HepG2 (cell line): ENCODE results near the gene TAB3. TPM values are rescaled to one million over a fixed set of nuclear protein-coding genes. Genes with fewer than 3 reads are reported as not detected.

Experiments used
- ATAC-seq: fragments of 200-7000 bp; cut with Tn5 transposase; 3 replicates; pipeline ENCODE4 v1.9.1; 2020; ENCODE audit warnings: mild to moderate bottlenecking, moderate library complexity
- BruUV-seq: library from RNA; stranded (reverse); fragments of 400-500 nt; replicated peaks from 2 replicates; lab custom pipeline; 2021; lab: Mats Ljungman, UMichigan
- CTCF ChIA-PET: fragments of 300-600 bp; formaldehyde crosslinking; extraction: SDS; loops from one replicate; lab custom pipeline; 2021; ENCODE audit warnings: low total read pairs, inconsistent platforms, low intra/inter-chr PET ratio; lab: Yijun Ruan, JAX
- POLR2A ChIA-PET: fragments of 350-600 bp; sonication (Branson Sonifier 250); formaldehyde crosslinking; loops from one replicate; lab custom pipeline; 2020; ENCODE audit warnings: antibody characterized with exemption, inconsistent platforms; lab: Yijun Ruan, JAX
- DNase-seq: peaks from one replicate; pipeline ENCODE4 v3.0.0-alpha.2; 2015; ENCODE audit warnings: low spot score
- FAIRE-seq: peaks from 3 replicates; lab custom pipeline; 2011; peaks lifted over from hg19 to GRCh38; lab: Jason Lieb, UNC
- H2AFZ ChIP-seq: one replicate; pipeline ENCODE4 v1.6.1; 2011; ENCODE audit warnings: low read length, inconsistent platforms
- H3K27ac ChIP-seq: fragments of 300-600 bp; 3 replicates; pipeline ENCODE4 v1.8.0; 2011; ENCODE audit warnings: mixed run types, mild to moderate bottlenecking, mixed read lengths, low read length, inconsistent platforms; ENCODE audit not compliant: insufficient read depth; ENCODE audit errors: extremely low read length
- H3K27me3 ChIP-seq, 2 experiments: fragments of 200-600 bp in 1 of 2; 2 replicates in 1 of 2; 3 replicates in 1 of 2; pipeline versions ENCODE4 v1.6.0 to v1.8.0; 2011; ENCODE audit warnings: low read length in 2 of 2, mild to moderate bottlenecking in 2 of 2, moderate library complexity in 2 of 2, inconsistent platforms in 1 of 2; ENCODE audit not compliant: insufficient read depth in 2 of 2, control insufficient read depth in 1 of 2
- H3K36me3 ChIP-seq, 2 experiments: fragments of 200-600 bp in 1 of 2; replicated peaks in 1 of 2; 2 replicates in 1 of 2; 3 replicates in 1 of 2; pipeline versions ENCODE4 v1.5.1 to v1.8.0; 2011; ENCODE audit warnings: low read length in 2 of 2, inconsistent platforms in 1 of 2; ENCODE audit not compliant: insufficient read depth in 2 of 2, control insufficient read depth in 1 of 2
- H3K4me1 ChIP-seq: 2 replicates; pipeline ENCODE4 v1.5.1; 2012; ENCODE audit warnings: low read length, inconsistent platforms; ENCODE audit not compliant: insufficient read depth
- H3K4me2 ChIP-seq: 2 replicates; pipeline ENCODE4 v1.6.0; 2011; ENCODE audit warnings: low read depth, low read length, inconsistent platforms
- H3K4me3 ChIP-seq, 3 experiments: fragments of 200-600 bp in 1 of 3; sonication (generic), shearing (Covaris generic) in 1 of 3; replicated peaks in 1 of 3; 2 replicates each; pipeline ENCODE4 v1.5.1; 2011 to 2016; ENCODE audit warnings: low read length in 3 of 3, inconsistent platforms in 2 of 3, low read depth in 2 of 3, mild to moderate bottlenecking in 2 of 3, control low read depth in 1 of 3, mixed read lengths in 1 of 3; ENCODE audit not compliant: insufficient read depth in 1 of 3
- H3K79me2 ChIP-seq: one replicate; pipeline ENCODE4 v1.6.1; 2011; ENCODE audit warnings: low read length, inconsistent platforms; ENCODE audit not compliant: insufficient read depth
- H3K9ac ChIP-seq: 2 replicates; pipeline ENCODE4 v1.6.0; 2011; ENCODE audit warnings: mild to moderate bottlenecking, low read depth, low read length, inconsistent platforms; ENCODE audit not compliant: insufficient read depth
- H3K9me3 ChIP-seq: 2 replicates; pipeline ENCODE4 v1.5.1; 2012; ENCODE audit warnings: mild to moderate bottlenecking, low read length
- H4K20me1 ChIP-seq: 2 replicates; pipeline ENCODE4 v1.6.0; 2011; ENCODE audit warnings: inconsistent platforms, mild to moderate bottlenecking, low read length, moderate library complexity; ENCODE audit not compliant: insufficient read depth
- ATF7 ChIP-seq, 2 experiments: fragments of 450-650 bp in 1 of 2; sonication (generic) in 1 of 2; formaldehyde crosslinking in 1 of 2; IDR thresholded peaks; 2 replicates each; pipeline versions ENCODE4 v1.4.0 to v1.6.1; 2016 to 2020; ENCODE audit warnings: antibody characterized with exemption in 1 of 2, mild to moderate bottlenecking in 1 of 2, missing genetic modification reagents in 1 of 2
- CCDC6 ChIP-seq: sonication (generic); formaldehyde crosslinking; IDR thresholded peaks from 2 replicates; pipeline ENCODE4 v1.8.1; 2022; ENCODE audit warnings: mild to moderate bottlenecking, missing genetic modification reagents, moderate library complexity
- ELF4 ChIP-seq: sonication (generic); formaldehyde crosslinking; IDR thresholded peaks from 2 replicates; pipeline ENCODE4 v1.5.0; 2020; ENCODE audit warnings: missing genetic modification reagents, mild to moderate bottlenecking, moderate library complexity, borderline replicate concordance
- HCFC1 ChIP-seq: fragments of 150-350 bp; IDR thresholded peaks from 2 replicates; pipeline ENCODE4 v1.6.1; 2014; ENCODE audit warnings: low read depth, low read length
- KDM2A ChIP-seq: sonication (generic); formaldehyde crosslinking; IDR thresholded peaks from 2 replicates; pipeline ENCODE4 v1.4.0; 2020; ENCODE audit warnings: low read depth, missing genetic modification reagents, borderline replicate concordance
- KDM5B ChIP-seq: sonication (generic); formaldehyde crosslinking; IDR thresholded peaks from 2 replicates; pipeline ENCODE4 v1.4.0; 2020; ENCODE audit warnings: missing genetic modification reagents, mild to moderate bottlenecking, borderline replicate concordance
- MAFG ChIP-seq: sonication (generic); formaldehyde crosslinking; IDR thresholded peaks from 2 replicates; pipeline ENCODE4 v1.5.1; 2020; ENCODE audit warnings: mild to moderate bottlenecking, missing genetic modification reagents
- NCOA5 ChIP-seq: sonication (generic); formaldehyde crosslinking; IDR thresholded peaks from 2 replicates; pipeline ENCODE4 v1.4.0; 2020; ENCODE audit warnings: missing genetic modification reagents
- SPEN ChIP-seq: sonication (generic); formaldehyde crosslinking; IDR thresholded peaks from 2 replicates; pipeline ENCODE4 v1.5.1; 2020; ENCODE audit warnings: low read depth, mild to moderate bottlenecking, missing genetic modification reagents
- TBL1XR1 ChIP-seq: fragments of 150-350 bp; IDR thresholded peaks from 2 replicates; pipeline ENCODE4 v1.6.1; 2014; ENCODE audit warnings: borderline replicate concordance, low read length; ENCODE audit not compliant: partially characterized antibody
- TBX3 ChIP-seq: fragments of 450-650 bp; IDR thresholded peaks from 2 replicates; pipeline ENCODE4 v1.6.1; 2017; ENCODE audit warnings: antibody characterized with exemption, mild to moderate bottlenecking, inconsistent platforms, borderline replicate concordance
- ZNF235 ChIP-seq: sonication (generic); formaldehyde crosslinking; IDR thresholded peaks from 2 replicates; pipeline ENCODE4 v1.8.1; 2023; ENCODE audit warnings: mild to moderate bottlenecking, missing genetic modification reagents, borderline replicate concordance
- WGBS: methylation state at CpG from one replicate; pipeline ENCODE4 v1.1.6; 2017; ENCODE audit warnings: low lambda C conversion rate; 5-methylcytosine and 5-hydroxymethylcytosine counted together
- in situ Hi-C: cut with HindIII; loops from 2 replicates; pipeline ENCODE4 v1.10.0; 2017; ENCODE audit warnings: low pct_unique_long_range_greater_than_20kb; ENCODE audit not compliant: extremely low pct_ligation_motif_present
- intact Hi-C: fragments of 100-400 bp; cut with micrococcal nuclease; formaldehyde crosslinking; loops from one replicate; pipeline ENCODE4 v1.10.0; 2022; ENCODE audit not compliant: unreplicated experiment
- polyA plus RNA-seq, 8 experiments: library from polyadenylated mRNA; depleted of rRNA in 3 of 8; stranded (reverse) in 7 of 8; unstranded in 1 of 8; fragments of >200 nt; fragmentation: Illumina TruSeq in 4 of 8; extraction: Trizol in 4 of 8; gene quantifications; 2 replicates each; pipeline versions ENCODE4 v1.2.1 to v1.2.3, GENCODE V29; 2011 to 2016; ENCODE audit warnings: low read depth in 4 of 8, missing spikeins in 1 of 8, mixed read lengths in 1 of 8; ENCODE audit not compliant: insufficient read depth in 1 of 8
- total RNA-seq, 5 experiments: library from RNA; depleted of rRNA; stranded (reverse); fragments of >200 nt; fragmentation: Illumina TruSeq; extraction: Trizol; gene quantifications; 2 replicates each; pipeline ENCODE4 v1.2.3, GENCODE V29; 2016; ENCODE audit warnings: low read depth in 1 of 5
- TF ChIP-seq, protein P1 (sequence below): sonication (generic); formaldehyde crosslinking; IDR thresholded peaks from 2 replicates; pipeline ENCODE4 v1.4.0; 2020; ENCODE audit warnings: missing genetic modification reagents
- TF ChIP-seq, protein P2 (sequence below): conservative IDR thresholded peaks from 2 replicates; pipeline ENCODE4 v1.6.1; 2018; ENCODE audit warnings: missing genetic modification reagents
- TF ChIP-seq, protein P3 (sequence below): sonication (generic); formaldehyde crosslinking; IDR thresholded peaks from 2 replicates; pipeline ENCODE4 v1.8.0; 2022; ENCODE audit warnings: missing genetic modification reagents, mild to moderate bottlenecking, moderate library complexity, borderline replicate concordance

Gene TAB3
- total and polyA plus RNA-seq, 2 of the 13 experiments (the other 11 are each of a cell fraction or from before 2014, with no cell fraction given): 27.2 to 59.8 TPM

DNA sequence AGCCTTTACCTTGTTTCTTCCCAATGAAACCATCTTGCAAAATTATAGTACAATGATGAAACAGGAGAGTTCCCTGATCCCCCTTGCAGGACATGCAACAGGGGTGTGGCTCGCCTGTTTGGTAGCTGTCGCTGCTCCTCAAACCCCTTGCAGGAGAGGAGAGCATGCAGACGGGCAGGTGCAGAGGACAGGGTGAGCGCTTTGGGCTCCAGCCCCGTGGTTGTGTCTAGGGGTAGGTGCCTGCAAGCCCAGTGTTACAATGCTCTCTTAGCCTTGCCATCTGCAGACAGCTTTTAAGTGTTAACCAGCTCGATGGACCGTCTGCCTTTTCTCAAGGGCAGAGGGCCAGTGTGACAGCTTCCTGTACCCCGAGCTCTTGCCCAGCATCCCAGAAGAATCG, 102.0 kb downstream of the TAB3 start:
- H3K36me3 ChIP-seq: no peaks in the 10 kb centered on the region
- no peak overlapping the region for H2AFZ ChIP-seq
- no peak for ATAC-seq
- no peaks in the 10 kb centered on the region for H3K4me1 ChIP-seq
- TF ChIP-seq TBX3 (no peak), CCDC6 (CRISPR knock-in tag) (no peak), MAFG (CRISPR knock-in tag) (no peak), ZNF235 (no peak), TBL1XR1 (no peak), KDM5B (CRISPR knock-in tag) (no peak), ATF7 (IDR thresholded peaks at IDR 0.05) (no peak), ATF7 (CRISPR knock-in tag; IDR thresholded peaks at IDR 0.05) (no peak), HCFC1 (no peak), NCOA5 (CRISPR knock-in tag) (no peak), ELF4 (CRISPR knock-in tag) (no peak), SPEN (CRISPR knock-in tag) (no peak), KDM2A (CRISPR knock-in tag) (no peak)
- TF ChIP-seq, protein P1, sequence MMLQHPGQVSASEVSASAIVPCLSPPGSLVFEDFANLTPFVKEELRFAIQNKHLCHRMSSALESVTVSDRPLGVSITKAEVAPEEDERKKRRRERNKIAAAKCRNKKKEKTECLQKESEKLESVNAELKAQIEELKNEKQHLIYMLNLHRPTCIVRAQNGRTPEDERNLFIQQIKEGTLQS: no peak
- TF ChIP-seq, protein P2, sequence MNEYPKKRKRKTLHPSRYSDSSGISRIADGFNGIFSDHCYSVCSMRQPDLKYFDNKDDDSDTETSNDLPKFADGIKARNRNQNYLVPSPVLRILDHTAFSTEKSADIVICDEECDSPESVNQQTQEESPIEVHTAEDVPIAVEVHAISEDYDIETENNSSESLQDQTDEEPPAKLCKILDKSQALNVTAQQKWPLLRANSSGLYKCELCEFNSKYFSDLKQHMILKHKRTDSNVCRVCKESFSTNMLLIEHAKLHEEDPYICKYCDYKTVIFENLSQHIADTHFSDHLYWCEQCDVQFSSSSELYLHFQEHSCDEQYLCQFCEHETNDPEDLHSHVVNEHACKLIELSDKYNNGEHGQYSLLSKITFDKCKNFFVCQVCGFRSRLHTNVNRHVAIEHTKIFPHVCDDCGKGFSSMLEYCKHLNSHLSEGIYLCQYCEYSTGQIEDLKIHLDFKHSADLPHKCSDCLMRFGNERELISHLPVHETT (CRISPR knock-in tag): no peak
- TF ChIP-seq, protein P3, sequence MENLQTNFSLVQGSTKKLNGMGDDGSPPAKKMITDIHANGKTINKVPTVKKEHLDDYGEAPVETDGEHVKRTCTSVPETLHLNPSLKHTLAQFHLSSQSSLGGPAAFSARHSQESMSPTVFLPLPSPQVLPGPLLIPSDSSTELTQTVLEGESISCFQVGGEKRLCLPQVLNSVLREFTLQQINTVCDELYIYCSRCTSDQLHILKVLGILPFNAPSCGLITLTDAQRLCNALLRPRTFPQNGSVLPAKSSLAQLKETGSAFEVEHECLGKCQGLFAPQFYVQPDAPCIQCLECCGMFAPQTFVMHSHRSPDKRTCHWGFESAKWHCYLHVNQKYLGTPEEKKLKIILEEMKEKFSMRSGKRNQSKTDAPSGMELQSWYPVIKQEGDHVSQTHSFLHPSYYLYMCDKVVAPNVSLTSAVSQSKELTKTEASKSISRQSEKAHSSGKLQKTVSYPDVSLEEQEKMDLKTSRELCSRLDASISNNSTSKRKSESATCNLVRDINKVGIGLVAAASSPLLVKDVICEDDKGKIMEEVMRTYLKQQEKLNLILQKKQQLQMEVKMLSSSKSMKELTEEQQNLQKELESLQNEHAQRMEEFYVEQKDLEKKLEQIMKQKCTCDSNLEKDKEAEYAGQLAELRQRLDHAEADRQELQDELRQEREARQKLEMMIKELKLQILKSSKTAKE (CRISPR knock-in tag): no peak
- FAIRE-seq: no peak
- in situ Hi-C loops (no loop called here), intact Hi-C loops (no loop called here)
- DNase-seq: no peak
- H3K9ac ChIP-seq: no peak overlapping the region
- H3K27me3 ChIP-seq: no peaks in the 10 kb centered on the region; a peak in 1 of 5 replicates
- no peak overlapping the region for H3K4me2 ChIP-seq
- WGBS: 63% methylated on average over 3 of the region's 9 CpGs
- H4K20me1 ChIP-seq: no peaks in the 10 kb centered on the region
- no peak overlapping the region for H3K27ac ChIP-seq
- no TSS peak for BruUV-seq
- H3K79me2 ChIP-seq: no peaks in the 10 kb centered on the region
- H3K4me3 ChIP-seq: no peak overlapping the region
- CTCF ChIA-PET: no interaction called here
- H3K9me3 ChIP-seq: no peaks in the 10 kb centered on the region
- POLR2A ChIA-PET: no interaction called here
